ENCODE measurements around the gene MYG1.

DNA sequence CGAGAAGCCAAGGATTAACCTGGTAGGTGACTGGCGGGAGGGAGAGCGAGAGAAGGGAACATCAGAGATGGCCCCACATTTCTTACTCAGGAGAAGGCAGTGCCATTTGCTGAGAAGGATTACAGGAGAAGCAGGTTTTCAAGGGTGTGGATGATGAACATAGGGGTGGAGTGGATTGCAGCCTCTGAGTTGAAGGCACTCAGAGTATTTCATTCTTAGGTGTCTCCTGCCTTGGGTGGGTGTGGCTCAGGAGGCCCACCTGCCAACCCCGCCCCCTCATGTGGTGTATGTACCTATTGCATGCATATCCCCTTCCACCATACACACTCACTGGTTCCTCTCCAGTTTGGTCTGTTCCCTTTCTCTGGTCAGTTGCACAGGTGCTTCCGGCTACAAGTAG, 25.1 kb upstream of the MYG1 start:
- TF ChIP-seq, protein P1, sequence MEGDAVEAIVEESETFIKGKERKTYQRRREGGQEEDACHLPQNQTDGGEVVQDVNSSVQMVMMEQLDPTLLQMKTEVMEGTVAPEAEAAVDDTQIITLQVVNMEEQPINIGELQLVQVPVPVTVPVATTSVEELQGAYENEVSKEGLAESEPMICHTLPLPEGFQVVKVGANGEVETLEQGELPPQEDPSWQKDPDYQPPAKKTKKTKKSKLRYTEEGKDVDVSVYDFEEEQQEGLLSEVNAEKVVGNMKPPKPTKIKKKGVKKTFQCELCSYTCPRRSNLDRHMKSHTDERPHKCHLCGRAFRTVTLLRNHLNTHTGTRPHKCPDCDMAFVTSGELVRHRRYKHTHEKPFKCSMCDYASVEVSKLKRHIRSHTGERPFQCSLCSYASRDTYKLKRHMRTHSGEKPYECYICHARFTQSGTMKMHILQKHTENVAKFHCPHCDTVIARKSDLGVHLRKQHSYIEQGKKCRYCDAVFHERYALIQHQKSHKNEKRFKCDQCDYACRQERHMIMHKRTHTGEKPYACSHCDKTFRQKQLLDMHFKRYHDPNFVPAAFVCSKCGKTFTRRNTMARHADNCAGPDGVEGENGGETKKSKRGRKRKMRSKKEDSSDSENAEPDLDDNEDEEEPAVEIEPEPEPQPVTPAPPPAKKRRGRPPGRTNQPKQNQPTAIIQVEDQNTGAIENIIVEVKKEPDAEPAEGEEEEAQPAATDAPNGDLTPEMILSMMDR (optimal IDR thresholded peaks at IDR 0.05 in 1 of 3, IDR thresholded peaks at IDR 0.05 in 1 of 3, conservative IDR thresholded peaks at IDR 0.05 in 1 of 3; ENCODE audit: extremely low read depth in 1 of 3, insufficient read depth in 2 of 3, low read length in 3 of 3): no peak
- no peak for TF ChIP-seq EZH2 (IDR thresholded peaks at IDR 0.05; ENCODE audit: low read length)

Data from keratinocyte (primary cell).